HCT116 (cell line): Measurements from ENCODE around the gene SLC22A23.

Source experiments
- EZH2 ChIP-seq: fragments of 200-600 bp; sonication (generic); IDR thresholded peaks from 2 replicates; pipeline ENCODE4 v1.6.1; 2017; ENCODE audit warnings: antibody characterized with exemption, mixed run types
- EZH2phosphoT487 ChIP-seq: fragments of 200-600 bp; IDR thresholded peaks from 2 replicates; pipeline ENCODE4 v1.6.1; 2018; ENCODE audit warnings: antibody characterized with exemption, borderline replicate concordance
- JUND ChIP-seq: IDR thresholded peaks from 2 replicates; pipeline ENCODE4 v1.6.1; 2012
- POLR2A ChIP-seq: IDR thresholded peaks from 2 replicates; pipeline ENCODE4 v1.7.0; 2011; ENCODE audit warnings: borderline replicate concordance; ENCODE audit not compliant: insufficient read depth, insufficient read length; ENCODE audit errors: extremely low read depth
- POLR2AphosphoS5 ChIP-seq: IDR thresholded peaks from 2 replicates; pipeline ENCODE4 v1.6.1; 2011; ENCODE audit warnings: mild to moderate bottlenecking, low read depth, low read length, moderate library complexity
- SP1 ChIP-seq: IDR thresholded peaks from 2 replicates; pipeline ENCODE4 v1.6.1; 2012; ENCODE audit warnings: low read depth
- TCF7L2 ChIP-seq: IDR thresholded peaks from 2 replicates; pipeline ENCODE4 v1.7.0; 2011; ENCODE audit warnings: borderline replicate concordance, inconsistent platforms; ENCODE audit not compliant: insufficient read depth, insufficient read length; ENCODE audit errors: extremely low read depth
- YY1 ChIP-seq: IDR thresholded peaks from 2 replicates; pipeline ENCODE4 v1.6.1; 2011; ENCODE audit warnings: low read length, low read depth, moderate library complexity, mild to moderate bottlenecking; ENCODE audit not compliant: insufficient replicate concordance; ENCODE audit errors: extremely low read depth
- TF ChIP-seq, protein P1 (sequence below): IDR thresholded peaks from 2 replicates; pipeline ENCODE4 v1.6.1; 2012; ENCODE audit warnings: low read depth
- TF ChIP-seq, protein P2 (sequence below), 3 experiments: fragments of 200-600 bp in 1 of 3; sonication (generic) in 1 of 3; IDR thresholded peaks in 2 of 3; conservative IDR thresholded peaks in 1 of 3; 2 replicates each; pipeline ENCODE4 v1.5.1; 2012 to 2017; ENCODE audit warnings: low read depth in 2 of 3, low read length in 2 of 3, antibody characterized with exemption in 1 of 3, borderline replicate concordance in 1 of 3, control low read depth in 1 of 3, mild to moderate bottlenecking in 1 of 3, mixed read lengths in 1 of 3, mixed run types in 1 of 3, moderate library complexity in 1 of 3; ENCODE audit not compliant: insufficient read depth in 1 of 3
- TF ChIP-seq, protein P3 (sequence below): IDR thresholded peaks from 2 replicates; pipeline ENCODE4 v1.6.1; 2012
- TF ChIP-seq, protein P4 (sequence below): IDR thresholded peaks from 2 replicates; pipeline ENCODE4 v1.6.1; 2011; ENCODE audit warnings: mild to moderate bottlenecking, low read length, moderate library complexity; ENCODE audit not compliant: insufficient replicate concordance; ENCODE audit errors: extremely low read depth

- TF ChIP-seq YY1 (no peak), POLR2A (no peak), JUND (no peak), EZH2 (no peak), EZH2phosphoT487 (no peak), SP1 (no peak), POLR2AphosphoS5 (no peak), TCF7L2 (no peak)
- TF ChIP-seq, protein P1, sequence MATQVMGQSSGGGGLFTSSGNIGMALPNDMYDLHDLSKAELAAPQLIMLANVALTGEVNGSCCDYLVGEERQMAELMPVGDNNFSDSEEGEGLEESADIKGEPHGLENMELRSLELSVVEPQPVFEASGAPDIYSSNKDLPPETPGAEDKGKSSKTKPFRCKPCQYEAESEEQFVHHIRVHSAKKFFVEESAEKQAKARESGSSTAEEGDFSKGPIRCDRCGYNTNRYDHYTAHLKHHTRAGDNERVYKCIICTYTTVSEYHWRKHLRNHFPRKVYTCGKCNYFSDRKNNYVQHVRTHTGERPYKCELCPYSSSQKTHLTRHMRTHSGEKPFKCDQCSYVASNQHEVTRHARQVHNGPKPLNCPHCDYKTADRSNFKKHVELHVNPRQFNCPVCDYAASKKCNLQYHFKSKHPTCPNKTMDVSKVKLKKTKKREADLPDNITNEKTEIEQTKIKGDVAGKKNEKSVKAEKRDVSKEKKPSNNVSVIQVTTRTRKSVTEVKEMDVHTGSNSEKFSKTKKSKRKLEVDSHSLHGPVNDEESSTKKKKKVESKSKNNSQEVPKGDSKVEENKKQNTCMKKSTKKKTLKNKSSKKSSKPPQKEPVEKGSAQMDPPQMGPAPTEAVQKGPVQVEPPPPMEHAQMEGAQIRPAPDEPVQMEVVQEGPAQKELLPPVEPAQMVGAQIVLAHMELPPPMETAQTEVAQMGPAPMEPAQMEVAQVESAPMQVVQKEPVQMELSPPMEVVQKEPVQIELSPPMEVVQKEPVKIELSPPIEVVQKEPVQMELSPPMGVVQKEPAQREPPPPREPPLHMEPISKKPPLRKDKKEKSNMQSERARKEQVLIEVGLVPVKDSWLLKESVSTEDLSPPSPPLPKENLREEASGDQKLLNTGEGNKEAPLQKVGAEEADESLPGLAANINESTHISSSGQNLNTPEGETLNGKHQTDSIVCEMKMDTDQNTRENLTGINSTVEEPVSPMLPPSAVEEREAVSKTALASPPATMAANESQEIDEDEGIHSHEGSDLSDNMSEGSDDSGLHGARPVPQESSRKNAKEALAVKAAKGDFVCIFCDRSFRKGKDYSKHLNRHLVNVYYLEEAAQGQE, result no peak
- TF ChIP-seq, protein P2, sequence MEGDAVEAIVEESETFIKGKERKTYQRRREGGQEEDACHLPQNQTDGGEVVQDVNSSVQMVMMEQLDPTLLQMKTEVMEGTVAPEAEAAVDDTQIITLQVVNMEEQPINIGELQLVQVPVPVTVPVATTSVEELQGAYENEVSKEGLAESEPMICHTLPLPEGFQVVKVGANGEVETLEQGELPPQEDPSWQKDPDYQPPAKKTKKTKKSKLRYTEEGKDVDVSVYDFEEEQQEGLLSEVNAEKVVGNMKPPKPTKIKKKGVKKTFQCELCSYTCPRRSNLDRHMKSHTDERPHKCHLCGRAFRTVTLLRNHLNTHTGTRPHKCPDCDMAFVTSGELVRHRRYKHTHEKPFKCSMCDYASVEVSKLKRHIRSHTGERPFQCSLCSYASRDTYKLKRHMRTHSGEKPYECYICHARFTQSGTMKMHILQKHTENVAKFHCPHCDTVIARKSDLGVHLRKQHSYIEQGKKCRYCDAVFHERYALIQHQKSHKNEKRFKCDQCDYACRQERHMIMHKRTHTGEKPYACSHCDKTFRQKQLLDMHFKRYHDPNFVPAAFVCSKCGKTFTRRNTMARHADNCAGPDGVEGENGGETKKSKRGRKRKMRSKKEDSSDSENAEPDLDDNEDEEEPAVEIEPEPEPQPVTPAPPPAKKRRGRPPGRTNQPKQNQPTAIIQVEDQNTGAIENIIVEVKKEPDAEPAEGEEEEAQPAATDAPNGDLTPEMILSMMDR (IDR thresholded peaks at IDR 0.05 in 2 of 3, conservative IDR thresholded peaks at IDR 0.05 in 1 of 3; ENCODE audit: borderline replicate concordance in 1 of 3, insufficient read depth in 1 of 3, low read depth in 2 of 3, low read length in 2 of 3), result no peak
- TF ChIP-seq, protein P3, sequence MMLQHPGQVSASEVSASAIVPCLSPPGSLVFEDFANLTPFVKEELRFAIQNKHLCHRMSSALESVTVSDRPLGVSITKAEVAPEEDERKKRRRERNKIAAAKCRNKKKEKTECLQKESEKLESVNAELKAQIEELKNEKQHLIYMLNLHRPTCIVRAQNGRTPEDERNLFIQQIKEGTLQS, result no peak
- TF ChIP-seq, protein P4, sequence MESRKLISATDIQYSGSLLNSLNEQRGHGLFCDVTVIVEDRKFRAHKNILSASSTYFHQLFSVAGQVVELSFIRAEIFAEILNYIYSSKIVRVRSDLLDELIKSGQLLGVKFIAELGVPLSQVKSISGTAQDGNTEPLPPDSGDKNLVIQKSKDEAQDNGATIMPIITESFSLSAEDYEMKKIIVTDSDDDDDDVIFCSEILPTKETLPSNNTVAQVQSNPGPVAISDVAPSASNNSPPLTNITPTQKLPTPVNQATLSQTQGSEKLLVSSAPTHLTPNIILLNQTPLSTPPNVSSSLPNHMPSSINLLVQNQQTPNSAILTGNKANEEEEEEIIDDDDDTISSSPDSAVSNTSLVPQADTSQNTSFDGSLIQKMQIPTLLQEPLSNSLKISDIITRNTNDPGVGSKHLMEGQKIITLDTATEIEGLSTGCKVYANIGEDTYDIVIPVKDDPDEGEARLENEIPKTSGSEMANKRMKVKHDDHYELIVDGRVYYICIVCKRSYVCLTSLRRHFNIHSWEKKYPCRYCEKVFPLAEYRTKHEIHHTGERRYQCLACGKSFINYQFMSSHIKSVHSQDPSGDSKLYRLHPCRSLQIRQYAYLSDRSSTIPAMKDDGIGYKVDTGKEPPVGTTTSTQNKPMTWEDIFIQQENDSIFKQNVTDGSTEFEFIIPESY, result no peak
Measured at GRCh38 chr6:3489961-3490624, 33.2 kb upstream of the SLC22A23 start.
